PC-3 (cell line): ENCODE results near the gene TBXA2R.

Source experiments
- EZH2phosphoT487 ChIP-seq: fragments of 300-600 bp; sonication (generic); IDR thresholded peaks from 2 replicates; pipeline ENCODE4 v1.6.1; 2018; ENCODE audit warnings: mild to moderate bottlenecking, antibody characterized with exemption, low read length, borderline replicate concordance
- TF ChIP-seq, protein P1 (sequence below): fragments of 300-600 bp; sonication (generic); conservative IDR thresholded peaks from 2 replicates; pipeline ENCODE4 v1.5.1; 2017; ENCODE audit warnings: antibody characterized with exemption, low read depth, mild to moderate bottlenecking, low read length

DNA sequence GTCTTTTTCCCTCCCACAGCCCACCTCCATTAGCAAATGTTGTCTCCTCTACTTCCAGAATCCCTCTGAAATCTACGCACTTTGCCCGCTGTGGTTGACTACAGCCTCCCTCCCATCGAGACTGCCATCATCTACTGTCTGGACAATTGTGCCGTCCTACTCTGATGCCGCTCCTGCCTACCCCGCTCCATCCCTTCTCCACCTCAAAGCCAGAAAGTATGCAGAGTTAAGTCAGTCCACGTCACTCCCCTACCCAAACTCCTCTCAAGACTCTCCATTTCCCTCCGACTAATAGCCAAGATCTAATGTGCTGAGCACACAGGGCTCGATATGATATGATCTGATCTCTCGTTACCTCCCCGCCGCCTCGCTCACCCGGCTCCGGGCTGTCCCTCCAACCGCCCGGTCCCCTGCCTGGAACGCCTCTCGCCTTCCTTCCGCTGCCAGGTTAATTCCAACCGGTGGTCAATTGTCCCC lies 19.4 kb upstream of the TBXA2R start:
- TF ChIP-seq, protein P1, sequence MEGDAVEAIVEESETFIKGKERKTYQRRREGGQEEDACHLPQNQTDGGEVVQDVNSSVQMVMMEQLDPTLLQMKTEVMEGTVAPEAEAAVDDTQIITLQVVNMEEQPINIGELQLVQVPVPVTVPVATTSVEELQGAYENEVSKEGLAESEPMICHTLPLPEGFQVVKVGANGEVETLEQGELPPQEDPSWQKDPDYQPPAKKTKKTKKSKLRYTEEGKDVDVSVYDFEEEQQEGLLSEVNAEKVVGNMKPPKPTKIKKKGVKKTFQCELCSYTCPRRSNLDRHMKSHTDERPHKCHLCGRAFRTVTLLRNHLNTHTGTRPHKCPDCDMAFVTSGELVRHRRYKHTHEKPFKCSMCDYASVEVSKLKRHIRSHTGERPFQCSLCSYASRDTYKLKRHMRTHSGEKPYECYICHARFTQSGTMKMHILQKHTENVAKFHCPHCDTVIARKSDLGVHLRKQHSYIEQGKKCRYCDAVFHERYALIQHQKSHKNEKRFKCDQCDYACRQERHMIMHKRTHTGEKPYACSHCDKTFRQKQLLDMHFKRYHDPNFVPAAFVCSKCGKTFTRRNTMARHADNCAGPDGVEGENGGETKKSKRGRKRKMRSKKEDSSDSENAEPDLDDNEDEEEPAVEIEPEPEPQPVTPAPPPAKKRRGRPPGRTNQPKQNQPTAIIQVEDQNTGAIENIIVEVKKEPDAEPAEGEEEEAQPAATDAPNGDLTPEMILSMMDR, result no peak
- TF ChIP-seq EZH2phosphoT487, result no peak
